Activated CD8-positive, alpha-beta T cell treated with anti-CD3 and anti-CD28 coated beads, Interleukin-2, amount 10 ng/mL, durations not matched to agents 7 days and 5 days (primary cell): Measurements from ENCODE around the gene KLK13. TPM values are rescaled to one million over a fixed set of nuclear protein-coding genes. Genes with fewer than 3 reads are reported as not detected.
A peak's percentile ranks its signal among the peaks of the same experiment; 100 is the strongest.

ENCODE experiments used
- ATAC-seq: fragments of 150-1000 bp; cut with Tn5 transposase; one replicate; pipeline ENCODE4 v1.10.0; 2021; ENCODE audit warnings: moderate library complexity
- CTCF ChIA-PET: fragments of 350-600 bp; sonication (Branson Sonifier 250); formaldehyde crosslinking; loops from one replicate; lab custom pipeline; 2021; ENCODE audit warnings: antibody characterized with exemption; lab: Charles Lee
- POLR2A ChIA-PET: fragments of 350-600 bp; sonication (Branson Sonifier 250); formaldehyde crosslinking; loops from one replicate; lab custom pipeline; 2021; ENCODE audit warnings: antibody characterized with exemption; lab: Charles Lee
- DNase-seq: peaks from one replicate; pipeline ENCODE4 v3.0.0-alpha.2; 2020
- H3K27ac Mint-ChIP-seq: one replicate; pipeline ENCODE4 v1.8.0; 2021; ENCODE audit warnings: mild to moderate bottlenecking, mixed read lengths
- H3K27me3 Mint-ChIP-seq: one replicate; pipeline ENCODE4 v1.8.0; 2021; ENCODE audit warnings: low read depth, mixed read lengths
- H3K36me3 Mint-ChIP-seq: one replicate; pipeline ENCODE4 v1.8.0; 2021; ENCODE audit warnings: low read depth, mixed read lengths
- H3K4me1 Mint-ChIP-seq: one replicate; pipeline ENCODE4 v1.8.0; 2021; ENCODE audit warnings: low read depth, mixed read lengths
- H3K4me3 Mint-ChIP-seq: one replicate; pipeline ENCODE4 v1.8.0; 2021; ENCODE audit warnings: mild to moderate bottlenecking, mixed read lengths
- H3K9me3 Mint-ChIP-seq: one replicate; pipeline ENCODE4 v1.8.0; 2022; ENCODE audit warnings: mixed read lengths; ENCODE audit not compliant: insufficient read depth
- total RNA-seq, 2 experiments: library from RNA; stranded (reverse); gene quantifications; one replicate each; pipeline ENCODE4 v1.2.3, GENCODE V29; 2021

KLK13 gene
- total RNA-seq, 2 experiments from 2014 or later, result not detected

DNA sequence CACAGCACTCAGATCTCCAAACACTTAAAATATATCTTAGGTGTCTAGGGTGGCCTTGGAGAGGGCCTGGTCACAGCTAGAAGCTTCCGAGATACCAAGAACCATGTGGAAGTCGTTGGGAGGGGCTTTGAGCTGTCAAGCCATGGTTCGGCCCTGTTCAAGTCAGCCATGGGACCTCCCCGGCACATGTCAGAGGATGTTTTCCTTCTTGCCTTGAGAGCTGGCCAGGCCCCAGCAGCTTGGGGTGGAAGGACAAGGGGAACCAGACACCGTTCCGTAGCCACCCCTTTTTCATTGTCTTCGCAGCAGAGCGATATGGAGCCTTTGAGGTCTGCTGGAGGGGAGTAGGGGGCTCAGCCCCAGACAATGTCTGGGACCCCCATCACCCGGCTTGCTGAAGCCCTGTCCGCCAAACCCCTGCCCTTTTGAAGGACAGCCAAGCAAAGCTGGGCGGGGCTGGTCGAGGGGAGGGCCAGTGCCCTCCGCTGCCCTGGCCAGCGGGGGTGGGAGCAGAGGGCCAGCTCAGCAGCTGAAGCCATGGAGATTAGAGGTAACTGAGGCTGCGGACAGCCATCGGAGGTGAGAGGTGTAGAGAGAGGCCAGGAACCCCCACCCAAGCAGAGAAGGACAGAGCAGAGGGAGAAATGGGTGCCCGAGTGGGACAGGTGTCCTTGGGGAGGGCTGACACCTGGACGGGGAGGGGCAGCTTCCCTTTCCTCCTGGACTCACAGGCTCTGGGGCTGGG, 38.9 kb downstream of the KLK13 start:
- Mint-ChIP-seq H3K4me3 (no peak overlapping the region), H3K27ac (no peak overlapping the region), H3K36me3 (no peaks in the 10 kb centered on the region), H3K9me3 (no peaks in the 10 kb centered on the region), H3K4me1 (no peaks in the 10 kb centered on the region), H3K27me3 (peaks cover 15% of the 10 kb centered on the region)
- ChIA-PET POLR2A (no interaction called here), CTCF (interaction anchor here (0.6 kb wide), 1 partner anchor 144 kb away, joined by 3 read pairs; no protein-coding TSS in a partner anchor)
- ATAC-seq (no peak), DNase-seq (no peak)

GRCh38 chr19:51025401-51025800, 39.5 kb downstream of the KLK13 start:
- no peaks in the 10 kb centered on the region for H3K4me1 Mint-ChIP-seq
- no peak overlapping the region for H3K4me3 Mint-ChIP-seq
- no peak for ATAC-seq
- H3K27me3 Mint-ChIP-seq, result peaks cover 16% of the 10 kb centered on the region
- CTCF ChIA-PET, result interaction anchor here (0.6 kb wide), 1 partner anchor 145 kb away, joined by 3 read pairs; no protein-coding TSS in a partner anchor
- H3K27ac Mint-ChIP-seq, result no peak overlapping the region
- no peaks in the 10 kb centered on the region for H3K9me3 Mint-ChIP-seq
- no peaks in the 10 kb centered on the region for H3K36me3 Mint-ChIP-seq
- POLR2A ChIA-PET, result no interaction called here
- no peak for DNase-seq

- ATAC-seq, result no peak
- ChIA-PET CTCF (no interaction called here), POLR2A (no interaction called here)
- DNase-seq, result no peak
- H3K27ac Mint-ChIP-seq, result no peak overlapping the region
- no peaks in the 10 kb centered on the region for H3K9me3 Mint-ChIP-seq
- H3K4me3 Mint-ChIP-seq, result no peak overlapping the region
- no peaks in the 10 kb centered on the region for H3K36me3 Mint-ChIP-seq
- peaks cover 21% of the 10 kb centered on the region for H3K27me3 Mint-ChIP-seq
- H3K4me1 Mint-ChIP-seq, result peaks cover 1% of the 10 kb centered on the region
Observed at GRCh38 chr19:51024924-51025323, 40.0 kb downstream of the KLK13 start.

GRCh38 chr19:51023946-51024345, 40.9 kb downstream of the KLK13 start:
- peaks cover 28% of the 10 kb centered on the region for H3K27me3 Mint-ChIP-seq
- CTCF ChIA-PET, result no interaction called here
- no peak overlapping the region for H3K4me3 Mint-ChIP-seq
- H3K27ac Mint-ChIP-seq, result no peak overlapping the region
- ATAC-seq (no peak), DNase-seq (no peak)
- no peaks in the 10 kb centered on the region for H3K9me3 Mint-ChIP-seq
- POLR2A ChIA-PET, result no interaction called here
- peaks cover 4% of the 10 kb centered on the region for H3K4me1 Mint-ChIP-seq
- H3K36me3 Mint-ChIP-seq, result no peaks in the 10 kb centered on the region

- DNase-seq (no peak), ATAC-seq (no peak)
- ChIA-PET POLR2A (no interaction called here), CTCF (no interaction called here)
- H3K27ac Mint-ChIP-seq, result no peak overlapping the region
- H3K4me3 Mint-ChIP-seq, result no peak overlapping the region
- H3K27me3 Mint-ChIP-seq, result peaks cover 40% of the 10 kb centered on the region
- peaks cover 14% of the 10 kb centered on the region for H3K4me1 Mint-ChIP-seq
- H3K36me3 Mint-ChIP-seq, result no peaks in the 10 kb centered on the region
- H3K9me3 Mint-ChIP-seq, result no peaks in the 10 kb centered on the region
Observed at GRCh38 chr19:51022526-51022925, 42.4 kb downstream of the KLK13 start.

GRCh38 chr19:51020988-51021651, 43.8 kb downstream of the KLK13 start:
- POLR2A ChIA-PET, result no interaction called here
- DNase-seq (peak; percentile 35), ATAC-seq (no peak)

GRCh38 chr19:51019544-51019925, 45.4 kb downstream of the KLK13 start, which contains the start of gene KLK10:
Gene KLK10, minus strand, starts transcription at chr19:51019709. Its CDS starts 579 bp downstream, at chr19:51019130.
- DNase-seq, result no peak
- H3K27ac Mint-ChIP-seq, result no peak within 1 kb of the TSS
- no peaks in the 10 kb centered on the region for H3K9me3 Mint-ChIP-seq
- ATAC-seq, result no peak
- H3K4me1 Mint-ChIP-seq, result peaks cover 20% of the 10 kb centered on the region
- ChIA-PET CTCF (no interaction called here), POLR2A (interaction anchor here (0.6 kb wide), 1 partner anchor 540 kb away, joined by 3 read pairs; no protein-coding TSS in a partner anchor)
- H3K36me3 Mint-ChIP-seq, result no peaks in the 10 kb centered on the region
- H3K4me3 Mint-ChIP-seq, result no peak within 1 kb of the TSS
- peaks cover 59% of the 10 kb centered on the region for H3K27me3 Mint-ChIP-seq

More at GRCh38 chr19:51020988-51021651, 43.8 kb downstream of the KLK13 start:
- H3K4me3 Mint-ChIP-seq, result no peak overlapping the region
- H3K27ac Mint-ChIP-seq, result no peak overlapping the region
- H3K4me1 Mint-ChIP-seq, result peaks cover 19% of the 10 kb centered on the region
- H3K27me3 Mint-ChIP-seq, result peaks cover 49% of the 10 kb centered on the region
- H3K9me3 Mint-ChIP-seq, result no peaks in the 10 kb centered on the region
- CTCF ChIA-PET, result interaction anchor here (0.6 to 1.3 kb wide), 6 partner anchors 10 to 238 kb away, joined by 3 to 10 read pairs (median 4); no protein-coding TSS in a partner anchor
- H3K36me3 Mint-ChIP-seq, result no peaks in the 10 kb centered on the region

- ATAC-seq, result peak; percentile 7
Observed at GRCh38 chr19:51018745-51019543, 45.9 kb downstream of the KLK13 start.

DNA sequence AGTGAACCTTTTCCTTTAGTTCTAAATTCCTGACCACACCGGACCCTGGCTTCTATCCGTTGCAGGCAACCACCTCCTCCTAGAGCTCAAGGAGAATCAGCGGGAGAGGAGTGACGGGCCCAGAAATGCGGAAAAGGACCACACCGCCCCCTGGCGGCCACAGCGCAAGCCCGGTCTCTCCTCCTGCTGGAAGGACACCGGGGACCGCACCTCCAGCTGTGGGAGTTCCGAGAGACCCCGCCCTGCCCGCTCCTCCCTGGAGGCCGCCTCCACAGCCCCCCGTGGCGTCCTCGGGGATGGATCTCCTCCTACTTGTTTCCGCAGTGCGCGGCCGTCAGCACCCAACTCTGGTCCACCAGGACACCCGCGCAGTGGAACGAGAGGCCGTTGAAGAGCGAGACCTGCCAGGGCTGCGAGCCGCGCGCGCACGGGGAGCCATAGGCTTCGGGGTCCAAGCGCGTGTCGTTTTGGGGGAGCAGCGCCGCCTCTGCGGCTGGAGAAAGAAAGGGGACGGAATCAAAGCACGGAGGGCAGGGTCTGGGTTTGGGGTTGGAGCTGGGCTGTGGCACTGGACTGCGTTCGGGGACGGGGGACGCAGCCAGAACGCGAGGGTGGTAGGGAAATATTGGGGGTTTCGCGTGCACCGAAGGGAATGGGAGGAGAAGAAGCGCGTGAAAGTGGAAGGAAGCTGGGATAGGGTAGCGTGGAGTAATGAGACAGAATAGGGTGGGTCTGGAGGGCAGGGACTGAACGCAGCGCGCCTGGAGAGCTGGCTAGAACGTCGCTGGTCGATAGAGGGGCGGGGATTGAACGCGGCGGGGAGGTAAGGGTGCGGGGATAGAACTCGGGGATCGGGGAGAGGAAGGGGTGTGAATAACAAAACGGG, 47.9 kb downstream of the KLK13 start:
- peaks cover 23% of the 10 kb centered on the region for H3K4me1 Mint-ChIP-seq
- H3K9me3 Mint-ChIP-seq, result no peaks in the 10 kb centered on the region
- DNase-seq (no peak), ATAC-seq (no peak)
- POLR2A ChIA-PET, result no interaction called here
- no peaks in the 10 kb centered on the region for H3K36me3 Mint-ChIP-seq
- peaks cover 57% of the 10 kb centered on the region for H3K27me3 Mint-ChIP-seq
- H3K4me3 Mint-ChIP-seq, result no peak overlapping the region
- no peak overlapping the region for H3K27ac Mint-ChIP-seq
- CTCF ChIA-PET, result interaction anchor here (1.1 kb wide), 1 partner anchor 87 kb away, joined by 4 read pairs; no protein-coding TSS in a partner anchor

More at GRCh38 chr19:51018745-51019543, 45.9 kb downstream of the KLK13 start:
- DNase-seq, result no peak
- H3K9me3 Mint-ChIP-seq, result no peaks in the 10 kb centered on the region
- H3K36me3 Mint-ChIP-seq, result no peaks in the 10 kb centered on the region
- ChIA-PET CTCF (no interaction called here), POLR2A (no interaction called here)
- H3K27me3 Mint-ChIP-seq, result peaks cover 64% of the 10 kb centered on the region
- H3K4me3 Mint-ChIP-seq, result no peak overlapping the region
- no peak overlapping the region for H3K27ac Mint-ChIP-seq
- H3K4me1 Mint-ChIP-seq, result peaks cover 23% of the 10 kb centered on the region

- CTCF ChIA-PET, result no interaction called here
- DNase-seq (no peak), ATAC-seq (no peak)
- Mint-ChIP-seq H3K4me3 (no peak overlapping the region), H3K27ac (no peak overlapping the region), H3K36me3 (no peaks in the 10 kb centered on the region), H3K27me3 (peaks cover 54% of the 10 kb centered on the region), H3K4me1 (peaks cover 23% of the 10 kb centered on the region), H3K9me3 (no peaks in the 10 kb centered on the region)
- POLR2A ChIA-PET, result no interaction called here
Observed at GRCh38 chr19:51015691-51016267, 49.1 kb downstream of the KLK13 start.
